NCI-H2227 (cell line): ENCODE measurements around the gene DOCK4.

ENCODE experiments used
- DNase-seq: peaks from one replicate; lab custom pipeline; 2025; ENCODE audit not compliant: unreplicated experiment; lab: John Stamatoyannopoulos, UW

DOCK4 gene

DNA sequence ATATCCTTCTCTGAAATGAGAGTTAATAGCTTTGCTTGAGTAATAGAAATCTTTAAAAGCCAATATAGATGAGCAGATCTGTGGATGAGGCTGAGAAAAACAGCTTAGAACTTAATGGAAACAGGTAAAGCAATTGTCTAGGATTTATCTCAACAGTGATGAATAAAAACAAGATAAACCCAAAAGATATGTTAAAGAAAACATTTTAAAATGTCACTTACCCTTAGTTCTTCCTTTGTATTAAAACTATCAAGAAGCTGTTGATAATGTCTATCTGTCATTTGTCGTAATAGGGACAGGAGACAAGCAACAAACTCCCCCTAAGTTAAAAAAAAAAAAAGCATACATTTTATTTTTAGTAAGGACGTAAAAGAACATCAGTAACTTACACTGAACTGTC lies 371.8 kb downstream of the DOCK4 start:
- no peak for DNase-seq

DNA sequence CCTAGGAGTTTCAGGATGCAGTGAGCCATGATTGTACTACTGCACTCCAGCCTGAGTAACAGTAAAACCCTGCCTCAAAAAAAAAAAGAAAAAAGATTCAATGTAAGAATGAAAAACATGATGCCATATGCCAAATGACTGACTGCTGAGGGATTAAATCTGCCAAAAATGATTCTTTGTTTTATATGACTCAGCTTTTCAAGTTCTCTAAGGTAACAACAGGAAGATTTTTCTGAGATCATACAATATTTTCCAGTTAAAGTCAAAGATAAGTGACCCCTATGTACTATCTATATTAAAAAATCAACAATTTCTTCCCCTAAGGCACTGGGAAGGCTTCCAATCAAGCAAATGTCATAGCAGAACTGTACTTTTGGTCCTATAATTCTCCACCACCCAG lies 372.7 kb downstream of the DOCK4 start:
- no peak for DNase-seq

DNA sequence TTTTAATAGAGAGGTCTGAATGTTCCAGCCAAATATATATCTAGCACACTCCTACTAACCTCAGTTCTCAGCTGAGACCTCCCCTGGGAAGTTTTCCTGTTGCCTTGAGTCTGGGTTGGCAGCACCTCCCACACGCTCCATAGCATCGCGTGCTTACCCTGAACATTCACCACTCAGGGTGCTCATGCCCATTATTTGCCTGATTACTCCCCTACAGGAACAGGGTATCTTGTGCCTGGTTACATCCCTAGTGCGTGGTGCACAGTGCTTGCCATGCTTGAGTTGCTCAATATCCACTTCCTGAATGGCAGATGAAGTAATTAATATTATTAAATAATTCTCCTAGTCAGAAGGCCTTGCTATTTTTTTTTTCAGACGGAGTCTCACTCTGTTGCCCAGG lies 374.0 kb downstream of the DOCK4 start:
- no peak for DNase-seq

DNA sequence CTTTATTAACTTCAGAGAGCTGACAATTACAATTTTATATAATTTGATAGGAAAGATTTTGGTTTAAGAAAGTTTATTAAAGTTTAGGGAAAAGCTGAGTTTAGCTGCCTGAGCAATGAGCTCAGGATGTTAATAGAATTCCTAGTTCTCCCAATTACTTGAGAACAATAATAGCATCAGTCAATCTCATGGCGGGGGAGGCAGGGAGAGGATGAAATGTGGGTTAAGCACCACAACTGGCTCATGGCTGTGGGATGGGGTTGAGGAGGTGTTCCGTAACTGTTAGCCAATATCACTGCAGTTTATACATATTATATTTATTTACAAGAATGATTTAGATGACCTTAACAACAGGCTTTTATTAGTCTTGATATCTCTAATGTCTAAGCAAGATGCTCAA lies 377.0 kb downstream of the DOCK4 start:
- DNase-seq: no peak

DNA sequence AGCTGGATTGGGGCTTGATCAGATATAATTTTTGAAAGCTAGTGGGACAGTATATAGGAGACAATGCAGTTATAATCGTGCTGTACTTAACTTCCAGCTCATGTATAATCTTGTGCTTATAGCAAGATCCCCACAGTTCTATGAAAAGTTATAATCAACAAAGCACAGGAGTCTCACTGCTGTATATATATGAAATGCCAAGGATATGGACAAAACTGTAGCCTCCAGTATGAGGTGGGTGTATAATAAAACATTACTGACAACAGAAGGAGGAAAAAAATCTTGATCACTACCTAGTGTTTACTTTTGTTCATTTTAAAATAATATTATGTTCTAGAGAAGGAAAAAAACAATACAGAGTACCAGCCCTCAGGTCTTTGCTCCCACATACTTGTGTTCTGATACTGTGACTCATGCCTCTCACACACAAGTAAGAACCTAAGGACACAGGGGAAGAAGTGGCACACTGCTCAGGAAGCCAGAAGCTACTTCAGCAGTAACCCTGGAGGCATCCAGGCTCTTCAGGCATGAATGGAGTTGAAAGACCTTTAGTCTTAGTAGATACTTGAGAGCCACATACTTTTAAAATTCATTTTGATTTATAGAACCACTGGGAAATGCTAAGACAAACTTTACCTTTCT lies 378.2 kb downstream of the DOCK4 start:
- no peak for DNase-seq

DNA sequence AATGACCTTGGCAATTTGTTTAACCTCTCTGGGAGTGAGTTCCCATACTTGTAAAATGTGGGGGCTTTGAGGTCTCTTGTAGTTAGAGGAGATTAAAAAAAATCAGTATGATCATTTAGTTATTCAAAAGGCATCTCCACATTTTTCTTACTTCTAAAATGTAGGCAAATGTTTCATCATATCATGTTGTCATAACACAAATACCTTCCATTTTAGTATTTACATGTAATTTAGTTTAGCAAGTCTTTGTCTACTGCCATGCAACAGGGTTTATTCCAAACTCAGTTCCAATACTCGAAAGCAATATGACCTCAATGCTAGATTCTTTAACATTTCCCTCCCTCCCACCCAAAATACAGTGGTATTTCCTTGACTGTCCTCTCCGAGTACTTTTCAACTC lies 381.2 kb downstream of the DOCK4 start:
- DNase-seq: no peak

DNA sequence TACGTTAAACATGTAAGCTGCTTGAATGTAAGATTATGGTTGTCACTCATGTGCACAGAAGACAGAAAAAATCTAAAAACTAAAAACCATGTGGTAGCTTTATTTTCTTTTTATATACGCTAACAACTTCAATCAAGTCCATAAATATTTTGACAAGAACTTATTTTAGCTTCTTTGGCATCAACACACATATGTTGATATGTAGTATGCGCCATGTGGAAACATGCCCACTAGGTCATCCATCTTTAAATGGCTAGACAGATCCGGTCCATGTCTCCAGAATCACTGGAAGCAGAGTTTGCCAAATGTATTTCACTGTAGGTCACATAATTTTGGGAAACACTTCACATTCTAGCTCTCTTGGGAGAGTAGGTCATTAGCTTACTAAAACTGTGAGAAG lies 382.4 kb downstream of the DOCK4 start:
- no peak for DNase-seq

DNA sequence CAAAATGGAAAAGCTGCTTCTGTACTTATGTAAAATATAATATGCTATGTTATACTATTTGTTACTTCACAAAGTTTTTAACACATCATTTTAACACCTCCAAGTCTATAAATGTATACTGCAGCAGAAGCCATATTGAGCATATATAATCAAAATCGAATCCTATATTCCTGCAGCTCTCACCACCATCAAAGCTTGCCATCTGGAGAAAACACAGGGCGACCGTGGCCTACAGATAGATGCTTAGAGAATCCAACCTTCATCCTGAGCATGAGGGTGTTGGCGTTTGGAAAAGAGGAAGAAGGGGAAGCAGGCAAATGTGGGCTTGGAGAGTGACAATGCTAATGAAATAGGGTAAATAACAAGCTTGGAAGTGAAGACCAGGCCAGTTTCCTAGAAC lies 385.2 kb downstream of the DOCK4 start:
- no peak for DNase-seq

DNA sequence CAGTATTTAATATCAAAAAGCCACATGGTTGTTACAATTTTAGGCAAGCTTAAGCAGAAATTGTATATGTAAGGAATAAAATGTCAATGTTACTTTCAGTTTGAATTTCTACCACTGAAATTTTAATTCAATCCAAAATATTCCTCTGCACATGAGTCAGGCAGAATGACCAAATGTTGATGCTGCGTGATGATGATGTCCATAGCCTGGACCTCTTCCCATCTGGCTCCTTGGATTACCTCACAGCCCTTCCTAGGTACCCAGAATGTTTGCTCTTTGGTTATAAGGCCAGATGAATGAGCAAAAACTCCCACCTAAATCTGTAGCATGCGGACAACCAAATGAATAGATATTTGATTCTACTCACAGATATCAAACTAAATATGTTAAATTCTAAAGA lies 385.6 kb downstream of the DOCK4 start:
- DNase-seq: no peak

DNA sequence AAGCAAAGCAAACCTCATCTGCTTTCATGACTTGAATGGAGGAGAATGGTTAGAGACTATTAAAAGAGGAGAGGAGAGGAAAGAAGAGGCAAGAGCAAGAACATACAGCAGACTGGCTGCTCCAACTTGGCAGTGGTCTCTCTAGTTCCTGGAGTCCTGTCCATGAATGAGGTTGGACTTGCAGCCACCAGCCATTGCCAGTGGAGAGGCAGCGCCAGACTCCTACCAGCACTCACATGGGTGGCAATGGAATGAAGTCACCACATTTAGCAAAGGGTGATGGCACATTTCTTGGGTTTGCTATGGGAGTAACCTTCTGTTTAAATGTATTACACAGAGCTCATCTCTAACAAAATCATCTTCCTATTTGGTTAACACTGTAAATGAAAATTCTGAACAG lies 386.1 kb downstream of the DOCK4 start:
- no peak for DNase-seq

DNA sequence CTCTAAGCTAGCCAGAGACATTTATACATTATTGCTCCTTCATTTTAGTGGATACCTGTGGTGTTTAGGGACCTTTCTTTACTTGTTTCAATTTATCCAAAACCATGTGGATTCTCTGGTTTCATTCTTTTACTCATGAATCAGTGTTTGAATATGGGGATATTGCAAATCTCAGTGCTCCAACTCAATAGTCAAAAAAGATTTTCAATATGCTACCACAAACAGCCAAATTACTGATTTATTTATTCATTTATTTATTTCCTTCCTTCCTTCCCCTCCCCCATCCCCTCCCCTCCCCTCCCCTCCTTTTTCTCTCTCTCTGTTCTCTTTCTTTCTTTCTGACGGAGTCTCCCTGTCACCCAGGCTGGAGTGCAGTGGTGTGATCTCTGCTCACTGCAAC lies 390.8 kb downstream of the DOCK4 start:
- no peak for DNase-seq

DNA sequence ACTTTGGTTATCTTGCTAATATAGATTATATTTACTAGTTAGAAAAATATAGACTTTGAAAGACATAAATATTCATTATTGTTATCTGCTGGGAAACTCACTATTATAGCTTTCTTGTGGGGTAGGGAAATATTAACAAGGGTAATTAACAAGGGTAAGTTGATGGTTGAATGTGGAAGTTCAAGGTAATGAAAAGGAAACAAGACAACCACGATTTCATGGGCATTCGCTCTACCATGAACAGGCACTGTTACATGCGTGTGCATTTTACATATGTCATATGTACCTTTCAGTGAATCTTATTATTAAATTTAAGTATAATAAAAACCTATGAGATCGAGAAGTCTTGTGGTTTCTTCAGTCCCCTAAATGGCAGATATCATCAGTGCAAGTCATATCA lies 392.9 kb downstream of the DOCK4 start:
- DNase-seq: no peak

DNA sequence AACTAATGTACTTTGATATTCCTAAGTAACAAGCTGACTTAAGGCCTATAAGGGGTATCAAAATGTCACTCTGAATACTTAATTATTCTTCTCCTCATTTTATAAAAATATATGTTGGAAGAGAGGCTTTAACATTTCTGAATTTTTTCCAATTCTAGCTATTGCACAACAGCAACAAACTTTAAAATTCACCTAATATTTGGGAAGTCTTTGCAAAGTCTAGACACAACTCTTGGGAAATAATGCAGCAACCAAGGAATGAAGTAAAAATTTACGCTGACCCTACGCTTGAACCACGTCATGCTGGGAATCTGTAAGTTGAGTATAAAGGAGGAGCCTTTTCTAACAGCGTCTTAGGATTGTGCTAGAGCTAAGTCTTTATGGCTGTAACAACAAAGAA lies 400.0 kb downstream of the DOCK4 start:
- no peak for DNase-seq

DNA sequence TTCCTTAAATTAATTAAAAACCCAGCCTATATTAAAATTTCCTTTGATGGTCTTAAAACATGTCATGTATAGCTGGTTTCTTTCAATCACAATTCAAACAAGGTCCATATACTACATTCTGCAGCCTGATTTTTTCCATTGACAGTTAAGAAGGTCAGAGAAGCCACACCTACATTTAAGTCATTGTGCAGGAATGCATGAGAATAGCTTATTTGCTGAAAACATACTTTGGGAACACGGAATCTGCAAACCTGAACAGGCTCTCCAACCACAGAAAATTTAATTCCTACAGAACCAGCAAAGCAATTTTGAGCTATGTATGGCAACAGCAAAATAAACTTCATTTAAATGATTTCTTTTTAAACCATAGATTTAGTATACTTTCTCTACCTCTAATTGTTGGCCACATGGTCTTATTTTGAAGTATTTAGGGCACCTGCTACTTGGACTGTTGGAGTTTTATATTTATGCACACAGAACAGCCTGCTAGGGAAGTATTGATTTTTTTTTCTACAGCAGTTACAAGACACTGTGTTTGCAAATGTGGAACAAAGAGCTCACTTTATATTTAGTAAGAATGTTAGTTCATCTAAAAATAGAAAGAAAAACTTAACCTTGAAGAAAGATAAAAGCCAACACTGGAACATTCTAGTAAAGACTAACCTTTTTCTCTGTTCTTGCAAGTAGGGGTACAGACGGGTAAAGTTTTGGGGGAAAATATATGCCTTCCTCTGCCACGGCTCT lies 403.0 kb downstream of the DOCK4 start:
- DNase-seq: no peak

DNA sequence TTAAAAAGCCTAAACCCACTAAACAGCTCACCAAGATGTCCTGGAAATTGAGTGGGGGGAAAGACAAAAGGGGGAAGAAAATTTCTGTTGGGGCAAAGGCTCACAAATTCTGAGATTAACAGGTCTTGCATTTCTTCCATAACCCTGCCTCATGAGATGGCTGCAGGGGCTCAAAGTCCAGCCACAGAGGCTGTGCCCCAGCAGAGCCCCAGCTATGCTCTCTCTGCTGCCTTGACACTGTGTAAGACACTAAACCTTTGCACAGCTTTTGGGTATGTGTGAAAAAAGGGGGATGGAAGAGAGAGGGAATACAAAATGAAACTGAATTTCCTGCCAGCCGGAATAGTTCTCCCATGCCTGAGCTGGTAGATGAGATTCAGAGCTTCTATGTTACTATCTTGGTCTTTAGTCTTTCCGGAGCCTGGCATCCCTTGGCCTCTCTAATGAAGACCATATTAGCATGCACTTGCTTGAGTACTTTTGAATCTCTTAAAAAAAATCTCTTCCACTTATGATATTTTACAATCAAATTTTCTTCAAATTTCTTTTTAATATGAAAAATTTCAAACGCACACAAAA lies 403.9 kb downstream of the DOCK4 start:
- no peak for DNase-seq

DNA sequence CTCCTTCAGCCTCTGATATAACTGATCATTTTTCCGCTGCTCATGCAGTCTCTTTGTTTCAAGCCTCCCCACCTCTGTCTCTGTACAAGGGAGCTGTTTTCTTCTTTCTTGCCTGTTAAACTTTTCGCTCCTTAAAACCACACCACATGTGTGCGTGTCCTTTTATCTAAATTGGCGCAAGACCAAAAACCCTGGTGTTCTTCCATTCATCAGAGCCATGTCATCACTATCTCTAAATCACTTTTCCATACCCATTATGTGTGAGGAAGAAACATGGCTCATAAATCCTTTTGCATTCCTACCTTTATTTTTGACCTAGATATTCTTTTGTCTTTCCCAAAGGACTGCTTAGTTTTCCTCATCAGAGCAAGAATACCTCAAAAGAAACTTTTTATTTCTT lies 404.9 kb downstream of the DOCK4 start:
- DNase-seq: no peak

DNA sequence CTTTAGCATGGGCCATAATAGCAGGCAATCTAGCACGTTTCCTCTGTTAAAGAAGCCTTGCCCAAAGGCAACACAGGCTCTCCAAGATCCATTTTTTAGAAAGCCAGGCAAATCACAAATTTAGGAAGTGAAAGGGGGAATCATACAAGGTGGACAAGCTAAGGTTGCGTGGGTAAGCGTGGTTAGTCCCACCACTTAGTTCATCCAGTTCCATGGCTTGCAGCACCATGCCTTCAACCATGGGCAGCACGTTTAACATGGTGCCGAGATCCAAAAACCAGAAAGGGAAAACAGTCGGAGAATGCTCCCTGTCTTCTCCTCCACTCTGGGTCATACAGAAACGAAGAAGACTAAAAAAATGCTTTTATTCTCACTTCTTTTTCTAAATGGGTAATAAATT lies 409.5 kb downstream of the DOCK4 start:
- no peak for DNase-seq

DNA sequence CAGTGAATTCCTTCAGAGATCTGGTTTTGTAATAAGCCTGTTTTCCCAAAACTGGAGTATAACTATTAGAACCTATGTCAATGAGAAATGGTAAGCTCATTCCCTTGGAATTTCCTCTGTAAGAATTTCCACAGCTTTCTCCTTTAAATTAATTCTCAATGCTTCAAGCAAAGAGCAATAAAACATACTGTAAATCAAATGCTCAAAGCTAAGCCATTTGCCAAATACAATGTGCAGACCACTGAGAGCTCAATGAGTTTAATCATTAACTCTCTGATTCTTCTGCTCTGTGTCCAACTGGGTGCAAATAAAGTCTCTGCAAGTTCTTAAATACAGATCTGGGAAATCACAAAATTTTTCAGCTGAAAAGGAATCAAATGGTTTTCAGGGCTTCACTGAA lies 416.3 kb downstream of the DOCK4 start:
- no peak for DNase-seq

DNA sequence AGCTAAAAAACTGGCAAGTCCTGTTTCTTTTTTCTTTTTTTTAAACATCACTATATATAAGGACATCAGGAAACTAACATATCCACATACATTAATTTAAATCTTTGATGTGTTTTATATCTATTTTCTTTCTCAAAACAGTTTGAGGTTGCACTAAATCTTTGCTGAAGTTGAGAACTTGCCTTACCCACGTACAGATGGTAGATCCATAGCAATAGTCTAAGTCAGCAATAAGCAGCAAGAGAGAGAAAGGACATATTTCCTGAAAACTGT lies 417.2 kb downstream of the DOCK4 start:
- no peak for DNase-seq

DNA sequence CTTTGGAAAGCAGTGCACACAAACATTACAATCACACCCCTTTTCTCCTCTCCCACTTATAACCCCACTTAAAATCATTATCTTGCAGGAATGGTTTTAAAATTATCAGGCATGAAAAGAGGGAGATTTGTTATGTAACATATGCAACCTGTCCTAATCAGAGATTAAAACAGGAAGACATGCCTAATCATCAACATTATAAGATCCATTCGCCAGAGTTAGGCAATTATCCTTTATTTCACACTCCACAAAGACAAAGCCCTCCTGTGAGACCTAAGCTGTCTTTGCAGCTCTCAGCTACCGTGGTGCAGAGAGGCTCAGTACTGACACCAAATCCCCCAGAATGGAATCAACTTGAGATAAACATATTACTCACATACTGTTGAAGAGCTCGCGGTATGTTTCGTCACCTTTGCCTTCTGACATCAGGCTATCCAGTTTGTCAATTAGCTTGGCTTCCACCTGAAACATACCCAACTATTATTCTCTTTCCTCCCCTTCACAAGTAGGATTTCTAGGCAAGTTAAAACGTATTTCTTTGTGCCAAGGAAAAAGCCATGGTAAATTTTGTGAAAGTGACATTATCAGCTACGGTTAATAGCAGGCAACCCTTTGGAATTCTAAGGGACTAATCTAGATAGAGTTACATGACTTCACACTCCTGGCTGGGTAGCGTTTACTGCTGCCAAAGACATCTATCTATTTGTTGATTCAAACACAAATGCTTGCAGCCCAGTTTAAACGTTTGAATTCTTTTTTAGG lies 417.7 kb downstream of the DOCK4 start:
- DNase-seq: peak; percentile 57

DNA sequence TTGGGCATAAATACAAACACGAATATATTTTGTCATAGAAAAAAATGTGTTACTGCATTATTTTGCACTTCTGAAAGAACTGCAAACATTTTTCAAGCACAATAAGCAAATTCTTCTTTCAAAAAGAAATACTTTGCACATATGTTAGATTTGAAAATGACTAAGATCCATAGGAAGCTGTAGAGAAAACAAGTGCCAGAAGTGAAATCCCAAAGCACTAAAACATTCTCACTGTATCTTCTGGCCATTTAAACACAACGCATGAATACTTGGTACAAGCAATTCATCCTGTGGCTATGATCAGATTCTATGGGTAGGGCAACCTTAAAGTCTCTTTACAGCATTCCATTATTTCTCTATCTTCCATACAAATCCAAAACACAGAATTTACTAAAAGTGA lies 418.5 kb downstream of the DOCK4 start:
- no peak for DNase-seq

DNA sequence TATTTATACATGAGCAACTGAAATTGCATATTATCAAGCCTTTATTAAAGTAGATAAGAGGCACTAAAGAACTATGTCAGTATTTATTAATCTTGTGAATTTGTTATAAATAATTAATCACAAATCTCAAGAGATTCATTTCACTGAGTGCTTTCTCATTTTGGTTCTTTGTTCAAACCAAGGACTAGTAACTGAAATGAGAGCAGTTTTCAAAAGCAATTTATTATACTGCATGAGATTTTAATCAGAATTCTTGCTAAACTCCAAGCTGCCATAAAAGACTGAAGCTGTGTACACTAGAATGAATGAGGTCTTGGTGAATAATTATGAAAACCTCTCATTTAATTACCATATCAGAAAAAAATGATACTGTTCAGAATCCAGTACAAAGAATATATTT lies 419.1 kb downstream of the DOCK4 start:
- DNase-seq: no peak
